GM18507 (cell line): ENCODE measurements around the gene HECW1.
"Not testable (repeated sequence)": the region's sequence is repeated elsewhere in the genome, so short reads cannot be mapped to it uniquely, and the experiment has no call there.

Experiments used
- DNase-seq: peaks from one replicate; pipeline ENCODE4 v3.0.0; 2011; ENCODE audit warnings: low read depth; ENCODE audit not compliant: insufficient read length; ENCODE audit errors: extremely low spot score
- FAIRE-seq: peaks from 2 replicates; lab custom pipeline; 2011; peaks lifted over from hg19 to GRCh38; lab: Jason Lieb, UNC

The HECW1 gene

DNA sequence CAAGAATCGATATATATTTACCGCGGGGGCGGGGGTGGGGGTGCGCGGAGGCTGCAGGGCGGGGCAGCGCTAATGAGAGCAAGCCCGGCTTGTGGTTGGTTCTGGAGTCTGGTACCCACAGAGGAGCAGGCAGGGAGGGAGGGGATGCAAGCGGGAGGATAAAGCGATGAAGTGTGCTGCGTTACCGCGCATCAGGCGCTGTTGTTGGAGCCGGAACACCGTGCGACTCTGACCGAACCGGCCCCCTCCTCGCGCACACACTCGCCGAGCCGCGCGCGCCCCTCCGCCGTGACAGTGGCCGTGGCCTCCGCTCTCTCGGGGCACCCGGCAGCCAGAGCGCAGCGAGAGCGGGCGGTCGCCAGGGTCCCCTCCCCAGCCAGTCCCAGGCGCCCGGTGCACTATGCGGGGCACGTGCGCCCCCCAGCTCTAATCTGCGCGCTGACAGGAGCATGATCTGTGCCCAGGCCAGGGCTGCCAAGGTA is at the start of gene HECW1:
Gene HECW1, plus strand, starts transcription at position 189 of the 482 bp plus-strand sequence. CDS start 131,259 bp downstream, outside the sequence.
- no peak for DNase-seq
- FAIRE-seq = no peak

DNA sequence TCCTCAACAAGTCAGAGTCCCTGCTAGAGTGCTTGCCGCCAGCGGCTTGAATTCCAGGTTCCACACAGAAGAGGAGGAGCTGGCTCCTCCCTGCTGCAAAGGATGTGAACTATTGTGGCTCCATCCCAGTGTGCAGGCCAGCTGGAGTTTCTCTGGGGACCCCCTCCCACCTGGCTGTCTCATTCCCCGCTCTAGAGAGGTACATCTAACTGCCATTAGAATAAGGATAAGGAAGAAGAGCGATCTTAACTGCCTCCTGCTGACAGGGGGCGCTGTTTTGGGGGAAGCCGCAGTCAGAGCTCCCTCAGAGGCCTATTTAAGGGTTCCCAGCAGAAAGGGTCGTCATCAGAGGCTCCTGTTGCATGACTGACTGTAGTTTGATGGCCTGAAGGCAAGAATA is 40.8 kb upstream of the HECW1 start:
- FAIRE-seq (no peak), DNase-seq (no peak)

DNA sequence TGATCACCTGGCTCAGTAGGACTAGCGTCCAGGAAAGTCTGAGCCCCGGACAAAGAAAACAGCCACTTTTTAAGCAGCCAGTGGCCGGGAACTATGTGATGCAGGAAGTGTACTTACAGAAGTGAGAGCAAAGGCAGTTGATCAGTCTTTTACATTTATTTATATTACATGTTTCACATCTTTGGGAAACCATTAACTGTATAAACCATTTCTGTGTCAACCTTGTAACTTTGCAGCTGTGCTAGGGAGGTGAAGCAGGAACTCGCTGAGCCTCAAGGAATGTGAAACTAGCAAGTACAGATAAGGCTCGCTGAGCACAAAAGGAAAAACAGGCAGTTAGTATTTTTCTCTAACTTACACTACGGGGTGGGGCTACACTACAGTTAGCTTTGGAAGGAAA is 39.9 kb upstream of the HECW1 start:
- DNase-seq = no peak
- peak; percentile 87 for FAIRE-seq

DNA sequence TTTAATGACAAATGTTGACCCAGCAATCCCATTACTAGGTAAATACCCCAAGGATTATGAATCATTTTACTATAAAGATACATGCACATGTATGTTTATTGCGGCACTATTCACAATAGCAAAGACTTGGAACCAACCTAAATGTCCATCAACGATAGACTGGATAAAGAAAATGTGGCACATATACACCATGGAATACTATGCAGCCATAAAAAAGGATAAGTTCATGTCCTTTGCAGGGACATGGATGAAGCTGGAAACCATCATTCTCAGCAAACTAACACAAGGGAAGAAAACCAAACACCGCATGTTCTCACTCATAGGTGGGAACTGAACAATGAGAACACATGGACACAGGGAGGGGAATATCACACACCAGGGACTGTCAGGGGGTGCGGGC is 38.6 kb upstream of the HECW1 start:
- FAIRE-seq, DNase-seq: not testable (repeated sequence)

DNA sequence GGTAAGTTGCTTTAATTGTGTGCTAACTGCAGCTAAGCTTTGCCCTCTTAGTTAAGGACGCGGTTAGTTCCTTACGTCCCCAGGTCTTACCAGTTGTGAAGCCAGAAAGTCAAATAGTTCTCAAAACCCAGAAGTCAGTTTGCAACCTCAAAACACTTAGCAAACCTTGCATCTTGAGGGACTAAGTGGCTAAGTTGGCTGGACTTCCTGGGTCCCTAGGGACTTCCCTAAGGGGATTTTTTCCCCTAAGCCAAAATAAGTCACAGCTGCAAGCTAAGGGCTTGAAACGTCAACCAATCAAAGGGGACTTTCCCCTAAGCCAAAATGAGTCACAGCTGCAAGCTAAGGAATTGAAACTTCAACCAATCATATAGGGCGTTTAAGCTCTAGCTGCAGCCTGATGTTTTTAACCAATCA is 36.2 kb upstream of the HECW1 start:
- FAIRE-seq = peak; percentile 89

DNA sequence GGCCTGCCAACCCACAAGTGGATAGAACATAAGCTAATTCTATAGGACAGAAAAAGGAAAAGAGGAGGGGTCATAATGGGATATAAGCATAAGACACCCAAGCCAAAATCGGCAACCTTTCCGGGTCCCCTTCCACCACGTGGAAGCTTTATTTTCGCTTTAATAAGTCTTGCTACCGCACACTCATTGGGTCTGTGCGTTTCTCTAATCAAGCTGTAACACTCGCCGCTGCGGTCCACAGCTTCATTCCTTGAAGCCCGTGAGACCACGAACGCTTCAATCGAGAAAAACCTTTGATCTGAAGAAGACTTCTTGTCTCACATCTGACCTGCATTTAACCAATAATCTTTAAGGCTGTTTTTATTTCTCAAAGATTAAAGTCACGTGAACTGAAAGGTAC is 35.8 kb upstream of the HECW1 start:
- DNase-seq (no peak), FAIRE-seq (no peak)

More for the DNA sequence above, 36.2 kb upstream of the HECW1 start:
- no peak for DNase-seq

DNA sequence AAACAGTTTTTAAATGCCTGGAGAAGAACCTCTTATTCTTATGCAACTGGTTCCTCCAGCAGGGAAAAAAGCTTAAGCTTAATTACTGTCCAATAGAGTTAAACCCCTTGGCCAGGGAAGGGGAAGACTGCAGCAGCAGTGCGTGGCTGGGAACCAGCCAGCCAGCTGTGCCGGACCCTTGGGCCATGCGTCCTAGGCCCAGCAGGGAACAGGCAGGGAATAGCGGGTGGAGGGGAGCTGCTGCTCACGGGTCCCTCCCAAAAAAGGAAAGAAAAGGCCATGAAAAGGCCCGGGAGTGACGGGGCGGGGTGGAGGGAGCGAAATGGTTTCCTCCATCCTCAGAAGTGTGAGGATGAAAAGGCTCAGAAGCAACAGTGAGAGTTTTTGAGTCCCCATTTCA is 35.2 kb upstream of the HECW1 start:
- FAIRE-seq (no peak), DNase-seq (no peak)

DNA sequence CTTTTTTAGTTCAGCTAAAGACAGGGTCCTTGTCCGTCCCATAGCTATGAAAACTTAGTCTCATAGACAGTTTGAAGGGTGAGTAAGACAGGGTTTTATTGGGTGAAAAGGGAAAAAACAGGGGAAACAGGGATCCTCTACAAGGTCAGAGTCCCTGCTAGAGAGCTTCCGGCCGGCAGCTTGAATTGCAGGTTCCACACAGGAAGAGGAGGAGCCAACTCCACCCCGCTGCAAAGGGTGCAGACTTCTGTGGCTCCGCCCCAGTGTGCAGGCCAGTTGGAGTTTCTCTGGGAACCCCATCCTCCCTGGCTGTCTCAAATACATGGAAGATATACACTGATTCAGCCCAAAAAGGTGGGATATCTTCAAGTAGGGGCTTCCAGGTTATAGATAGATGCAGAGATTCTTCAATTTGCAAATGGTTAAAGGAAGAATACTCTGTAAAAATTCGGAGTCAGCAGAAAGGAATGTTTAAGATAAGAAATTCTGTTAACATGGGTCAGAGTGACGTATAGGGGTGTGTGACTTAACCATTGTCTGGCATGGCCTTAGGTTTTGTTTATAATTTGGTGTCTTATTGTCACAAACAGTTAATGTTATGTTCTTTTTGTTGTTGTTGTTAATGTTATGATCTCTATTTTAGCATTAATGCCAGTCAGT is 34.6 kb upstream of the HECW1 start:
- FAIRE-seq = no peak

DNA sequence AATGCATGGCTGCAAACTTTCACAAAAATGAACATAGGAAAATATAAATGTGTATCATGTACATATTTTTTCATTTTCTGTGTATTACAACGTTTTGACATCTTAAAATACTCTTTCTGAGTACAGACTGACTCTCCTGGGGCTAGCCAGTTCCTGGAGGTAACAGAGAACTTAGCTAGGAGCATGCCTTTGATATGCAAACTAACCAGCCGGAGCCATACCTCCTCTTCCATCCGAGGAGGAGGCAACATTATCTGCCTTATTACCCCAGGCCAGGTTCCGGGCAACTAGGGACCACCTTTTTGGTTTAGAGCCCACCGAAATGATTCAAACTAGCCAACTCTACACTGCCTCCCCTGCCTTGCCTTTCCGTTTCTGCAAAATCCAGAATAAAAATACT is 33.7 kb upstream of the HECW1 start:
- DNase-seq (no peak), FAIRE-seq (no peak)

More for the DNA sequence above, 34.6 kb upstream of the HECW1 start:
- DNase-seq = no peak

DNA sequence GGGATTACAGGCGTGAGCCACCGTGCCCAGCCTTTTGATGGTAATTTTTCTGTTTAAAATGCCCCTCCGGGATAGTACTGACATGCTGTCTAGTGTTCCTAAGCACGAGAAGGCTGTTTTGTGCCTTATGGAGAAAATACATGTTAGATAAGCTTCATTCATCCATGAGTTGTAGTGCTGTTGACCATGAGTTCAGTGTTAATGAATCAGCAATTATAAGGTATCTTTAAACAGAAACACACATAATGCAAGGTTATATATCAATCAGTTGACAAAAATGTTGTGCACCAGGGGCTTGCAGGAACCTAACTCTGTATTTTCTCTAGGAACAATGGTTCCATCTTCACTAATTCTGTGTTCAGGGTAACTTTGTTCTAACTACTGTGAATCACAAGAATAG is 30.8 kb upstream of the HECW1 start:
- FAIRE-seq = no peak

DNA sequence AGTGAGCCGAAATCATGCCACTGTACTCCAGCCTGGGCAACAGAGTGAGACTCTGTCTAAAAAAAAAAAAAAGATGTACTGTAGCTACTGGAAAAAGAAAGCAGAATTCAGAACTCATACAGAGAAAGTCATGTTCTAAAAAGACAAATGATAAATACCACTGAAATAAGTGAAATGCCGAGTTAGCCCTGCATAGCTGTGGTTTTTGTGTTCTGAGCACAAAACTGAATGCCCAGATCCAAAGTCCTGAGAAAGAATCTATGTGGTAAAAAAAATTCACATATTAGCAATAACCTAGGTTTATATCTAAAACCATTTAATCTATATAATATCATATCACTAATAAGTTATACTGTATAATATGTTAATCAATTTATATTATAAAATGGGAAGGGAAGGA is 29.3 kb upstream of the HECW1 start:
- no peak for DNase-seq
- FAIRE-seq = no peak

More for the DNA sequence above, 30.8 kb upstream of the HECW1 start:
- no peak for DNase-seq

DNA sequence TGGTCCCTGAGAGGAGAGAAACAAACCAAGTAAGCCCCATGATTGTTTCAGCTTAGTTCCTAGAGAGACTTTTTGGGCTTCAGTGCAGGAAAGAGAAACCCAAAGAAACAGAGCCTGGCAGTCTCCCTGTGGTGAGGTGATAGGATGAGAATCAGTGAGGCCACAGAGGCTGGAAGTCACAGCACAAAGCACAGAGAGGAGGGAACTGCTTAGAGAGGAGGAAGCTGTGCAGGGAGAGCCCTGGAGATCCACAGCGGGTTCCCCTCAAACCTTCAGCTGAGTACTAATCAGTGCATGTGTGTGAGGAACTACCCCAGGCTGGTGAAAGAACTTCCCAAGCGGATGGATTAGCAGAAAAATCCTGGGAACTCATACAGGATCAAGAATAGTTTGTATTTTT is 27.4 kb upstream of the HECW1 start:
- FAIRE-seq (no peak), DNase-seq (no peak)

DNA sequence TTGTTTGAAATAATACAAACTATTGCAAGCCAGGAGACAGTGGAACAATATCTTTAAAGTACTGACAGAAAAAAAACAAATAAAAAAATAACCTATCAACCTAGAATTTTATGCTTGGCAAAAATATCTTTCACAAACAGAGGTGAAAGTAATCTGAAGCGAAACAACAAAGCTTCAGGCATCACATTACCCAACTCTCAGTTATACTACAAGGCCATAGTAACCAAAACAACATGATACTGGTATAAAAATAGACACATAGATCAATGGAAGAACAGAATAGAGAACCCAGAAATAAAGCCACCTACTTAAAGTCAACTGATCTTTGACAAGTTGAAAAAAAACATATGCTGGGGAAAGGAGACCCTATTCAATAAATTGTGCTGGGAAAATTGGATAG is 26.5 kb upstream of the HECW1 start:
- peak; percentile 45 for FAIRE-seq
- no peak for DNase-seq

DNA sequence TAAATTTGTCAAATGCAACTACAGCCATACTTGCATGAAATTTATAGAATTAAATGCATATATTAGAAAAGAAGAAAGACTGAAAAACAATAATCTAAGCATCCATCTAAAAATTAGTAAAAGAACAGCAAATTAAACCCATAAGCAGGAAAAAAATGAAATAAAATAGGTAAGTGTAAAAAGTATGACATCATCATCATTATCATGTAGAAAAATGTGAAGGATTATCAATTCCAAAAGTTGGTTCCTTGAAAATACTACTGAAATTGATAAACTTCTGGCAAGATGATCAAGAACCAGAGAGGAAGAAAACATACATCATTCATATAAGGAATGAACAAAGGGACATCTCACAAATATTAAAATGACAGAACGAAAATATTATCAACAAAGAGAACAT is 19.6 kb upstream of the HECW1 start:
- FAIRE-seq = no peak
- no peak for DNase-seq

DNA sequence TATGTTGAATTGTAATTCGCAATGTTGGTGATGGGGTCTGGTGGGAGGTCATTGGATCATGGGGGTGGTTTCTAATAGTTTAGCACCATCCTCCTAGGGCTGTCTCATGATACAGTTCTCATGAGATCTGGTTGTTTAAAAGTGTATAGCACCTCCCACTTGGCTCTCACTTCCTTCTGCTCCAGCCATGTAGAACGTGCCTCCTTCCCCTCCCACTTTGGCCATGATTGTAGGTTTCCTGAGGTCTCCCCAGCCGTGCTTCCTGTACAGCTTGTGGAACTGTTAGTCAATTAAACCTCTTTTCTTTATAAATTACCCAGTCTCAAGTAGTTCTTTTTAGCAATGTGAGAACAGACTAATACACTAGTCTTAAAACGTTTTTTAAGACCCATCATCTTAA is 15.6 kb upstream of the HECW1 start:
- DNase-seq (no peak), FAIRE-seq (peak; percentile 48)

DNA sequence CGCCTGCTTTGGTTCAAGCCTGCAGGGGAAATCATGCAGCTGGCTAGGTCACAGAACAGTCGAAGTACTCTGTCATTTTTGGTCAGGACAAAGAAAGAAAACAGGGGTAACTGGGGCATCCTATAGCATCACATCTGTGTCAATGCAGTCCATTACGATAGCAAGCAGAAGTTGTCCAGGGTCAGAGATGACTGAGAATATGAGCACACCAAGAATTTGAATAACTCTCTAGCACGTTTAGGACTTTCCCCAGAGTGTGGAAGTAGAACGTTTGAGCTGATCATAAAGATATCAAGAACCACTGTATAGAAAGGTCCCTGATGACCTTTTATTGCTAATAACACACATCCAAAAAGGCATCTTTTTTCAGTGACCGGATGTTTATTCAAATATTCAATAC is 12.7 kb upstream of the HECW1 start:
- FAIRE-seq = no peak
- no peak for DNase-seq

DNA sequence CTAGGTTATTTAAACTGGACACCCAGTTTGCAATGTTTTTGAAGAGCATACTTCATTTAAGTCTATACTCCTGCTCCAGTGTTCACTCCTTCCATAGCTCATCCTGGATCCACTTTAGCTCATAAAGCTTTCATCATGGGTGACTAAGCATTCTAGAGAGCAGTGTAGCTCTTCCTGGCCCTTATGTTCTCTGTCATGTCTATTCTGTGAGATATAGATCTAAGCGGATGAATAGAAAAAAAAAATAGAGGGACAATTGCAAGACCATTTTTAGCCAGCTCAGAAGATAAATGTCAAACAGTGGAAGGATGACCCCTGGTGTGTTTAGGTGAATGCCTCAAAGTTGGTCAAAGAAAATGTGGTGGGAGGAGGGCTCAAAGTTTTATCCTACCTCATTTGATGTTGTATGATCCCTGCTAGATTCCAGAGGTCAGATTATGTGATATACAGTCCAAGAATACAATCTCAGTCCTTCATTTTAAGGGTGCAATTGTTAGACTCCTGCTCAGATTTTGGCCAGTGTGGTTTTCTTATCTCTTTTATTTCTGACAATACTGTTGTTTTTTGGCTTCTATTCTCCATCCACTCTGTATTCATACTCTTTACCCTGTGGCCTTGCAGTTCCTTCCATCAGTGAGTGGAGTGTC is 7.5 kb upstream of the HECW1 start:
- FAIRE-seq (no peak), DNase-seq (no peak)

DNA sequence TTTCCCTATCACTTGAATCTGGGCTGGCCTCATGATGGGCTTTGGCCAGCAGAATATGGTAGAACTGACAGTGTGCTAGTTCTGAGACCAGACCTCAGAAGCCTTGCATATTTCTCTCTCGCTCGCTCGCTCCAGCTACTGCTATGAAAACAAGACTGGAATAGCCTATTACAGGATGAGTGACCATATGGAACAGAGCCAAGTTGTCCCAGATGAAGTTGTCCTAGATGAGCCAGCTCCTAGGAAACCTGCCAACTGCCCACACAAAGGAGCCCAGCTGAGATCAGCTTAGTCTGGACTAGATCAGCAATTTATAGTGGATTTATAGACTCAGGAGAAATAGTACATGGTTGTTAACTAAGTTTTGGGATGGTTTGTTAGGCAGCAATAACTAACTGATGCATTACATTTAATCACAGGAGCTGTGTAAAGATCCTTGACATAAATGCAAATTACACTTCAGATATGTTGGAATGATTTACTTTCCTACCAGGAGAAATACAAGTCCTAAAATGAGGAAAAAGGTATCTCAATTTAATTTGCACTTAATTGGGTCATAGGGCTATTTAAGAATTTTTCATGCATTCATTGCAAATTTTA is 6.8 kb upstream of the HECW1 start:
- FAIRE-seq (no peak), DNase-seq (no peak)

DNA sequence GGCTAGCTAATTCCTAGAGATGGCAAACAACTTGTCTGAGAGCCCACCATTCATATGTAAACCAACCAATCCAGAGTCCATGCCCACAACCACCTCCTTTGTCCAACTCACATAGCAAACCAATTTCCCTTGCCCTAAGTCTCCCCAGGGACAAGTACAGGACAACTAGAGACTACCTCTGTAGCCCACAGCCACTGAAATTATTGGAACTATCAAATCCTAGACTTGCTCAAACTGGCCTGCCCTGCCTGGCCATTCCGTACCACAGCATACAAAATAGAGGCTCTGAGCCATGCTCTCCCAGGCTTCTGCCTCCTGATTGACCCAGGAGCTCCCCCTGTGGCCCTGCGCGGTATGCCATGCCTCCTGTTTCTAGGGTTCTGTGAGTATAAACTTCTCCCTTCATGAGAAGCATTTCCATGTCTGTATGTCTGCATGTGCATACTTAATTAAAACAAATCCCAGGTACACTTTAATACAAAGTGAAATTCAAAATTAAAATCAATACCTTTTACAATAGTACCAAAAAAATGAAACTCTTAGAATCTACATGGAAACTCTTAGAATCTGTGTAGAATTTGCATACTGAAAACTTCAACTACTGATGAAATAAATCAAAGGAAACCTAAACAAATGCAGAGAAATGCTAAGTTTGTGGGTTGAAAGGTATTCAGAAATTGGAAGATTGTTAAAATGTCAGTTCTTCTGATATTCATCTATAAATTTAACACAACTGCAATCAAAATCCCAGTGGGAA is 4.0 kb upstream of the HECW1 start:
- peak; percentile 76 for FAIRE-seq
- no peak for DNase-seq
